ENCODE results near the gene MRGPRX3. TPM values are rescaled to one million over a fixed set of nuclear protein-coding genes. Genes with fewer than 3 reads are reported as not detected.
A peak's percentile ranks its signal among the peaks of the same experiment; 100 is the strongest.
"Not testable (repeated sequence)": the region's sequence is repeated elsewhere in the genome, so short reads cannot be mapped to it uniquely, and the experiment has no call there.

MRGPRX3 gene
- total and polyA plus RNA-seq, 2 of the 4 experiments (the other 2 are of a cell fraction) = not detected

- ATAC-seq (ENCODE audit: low read depth) = peak; percentile 97
- Histone ChIP-seq H3K18ac (ENCODE audit: low read depth, low read length) (no peak overlapping the region), H2BK120ac (ENCODE audit: low read depth, low read length) (no peak overlapping the region), H4K91ac (ENCODE audit: insufficient read depth, low read depth, low read length) (no peak overlapping the region), H3K9me3 (ENCODE audit: control insufficient read depth, insufficient read depth, low read length) (no peaks in the 10 kb centered on the region), H2AFZ (replicated peaks; ENCODE audit: low read length, poor library complexity) (peak overlapping the region; percentile 48), H2BK5ac (ENCODE audit: low read depth, low read length, poor library complexity, severe bottlenecking) (no peak overlapping the region), H3K14ac (replicated peaks; ENCODE audit: low read depth, low read length) (no peak overlapping the region), H3K27ac (ENCODE audit: insufficient read depth, low read length) (no peak overlapping the region), H3K4me2 (ENCODE audit: low read depth, low read length) (no peak overlapping the region), H4K5ac (ENCODE audit: low read depth, low read length) (no peak overlapping the region), H3K9me1 (ENCODE audit: insufficient read depth, low read length) (no peaks in the 10 kb centered on the region), H2AK5ac (ENCODE audit: low read depth, low read length) (no peak overlapping the region), H3K79me1 (ENCODE audit: low read depth in 1 of 2, low read length in 2 of 2) (no peaks in the 10 kb centered on the region), H2BK15ac (ENCODE audit: low read depth, low read length) (no peak overlapping the region), H2AK9ac (replicated peaks; ENCODE audit: low read depth, low read length, poor library complexity) (no peak overlapping the region), H3K56ac (ENCODE audit: extremely low read depth, insufficient read depth, low read length) (no peak overlapping the region), H3K9ac (ENCODE audit: low read depth, low read length) (no peak overlapping the region), H3K23ac (ENCODE audit: low read depth, low read length) (no peak overlapping the region), H3K36me3 (ENCODE audit: control insufficient read depth, insufficient read depth, low read length) (no peaks in the 10 kb centered on the region), H3K4ac (ENCODE audit: low read depth, low read length) (no peak overlapping the region), H3K4me1 (ENCODE audit: control insufficient read depth, insufficient read depth, low read length) (no peaks in the 10 kb centered on the region), H3K27me3 (ENCODE audit: control insufficient read depth, insufficient read depth, low read length) (peaks cover 11% of the 10 kb centered on the region), H3K4me3 (ENCODE audit: insufficient read depth, low read depth, low read length) (no peak overlapping the region), H2BK20ac (ENCODE audit: low read depth, low read length) (no peak overlapping the region), H4K8ac (ENCODE audit: low read depth in 2 of 2, low read length in 2 of 2) (no peak overlapping the region), H4K20me1 (ENCODE audit: insufficient read depth, low read length) (no peaks in the 10 kb centered on the region)
- in situ Hi-C loops (cut with MboI; ENCODE audit: low sequenced_read_pairs) = no loop called here
- peak; percentile 55 for DNase-seq
- ChIA-PET POLR2A (ENCODE audit: unreplicated experiment) (no interaction called here), CTCF (interaction anchor here (0.6 to 1.9 kb wide), 6 partner anchors 9 to 847 kb away, joined by 3 to 13 read pairs (median 3); partner anchors contain the start of gene SAAL1)
- intact Hi-C loops (cut with micrococcal nuclease) = loop anchor here (1.0 kb wide), 3 partner anchors 88 to 687 kb away; no protein-coding TSS in a partner anchor
- dilution Hi-C loops (cut with HindIII; ENCODE audit: low sequenced_read_pairs, unreplicated experiment) = no loop called here
- no TSS peak for BruUV-seq (replicated peaks)
- peak; percentile 46 for TF ChIP-seq SMC3 (IDR thresholded peaks at IDR 0.05; ENCODE audit: low read depth, low read length)
- peak; percentile 82 for TF ChIP-seq CTCF (conservative IDR thresholded peaks at IDR 0.05; ENCODE audit: low read depth, low read length)
- no peak for TF ChIP-seq MAFK (IDR thresholded peaks at IDR 0.05; ENCODE audit: low read depth, low read length)
- peak; percentile 80 for TF ChIP-seq RAD21 (IDR thresholded peaks at IDR 0.05; ENCODE audit: low read length)
- WGBS, 2 experiments (ENCODE audit: extremely low coverage in 2 of 2, insufficient read length in 1 of 2) = no CpG with 5 or more reads among the region's 9 CpGs
Measured at GRCh38 chr11:18115360-18116127, 16.8 kb upstream of the MRGPRX3 start.

- H3K56ac ChIP-seq (ENCODE audit: extremely low read depth, insufficient read depth, low read length); dilution Hi-C loops (cut with HindIII; ENCODE audit: low sequenced_read_pairs, unreplicated experiment); POLR2A ChIA-PET (ENCODE audit: unreplicated experiment); H3K14ac ChIP-seq (replicated peaks; ENCODE audit: low read depth, low read length); H2BK120ac ChIP-seq (ENCODE audit: low read depth, low read length); H2AK9ac ChIP-seq (replicated peaks; ENCODE audit: low read depth, low read length, poor library complexity); H2AFZ ChIP-seq (replicated peaks; ENCODE audit: low read length, poor library complexity); H3K9ac ChIP-seq (ENCODE audit: low read depth, low read length); H3K27ac ChIP-seq (ENCODE audit: insufficient read depth, low read length); H4K91ac ChIP-seq (ENCODE audit: insufficient read depth, low read depth, low read length); H3K79me1 ChIP-seq (ENCODE audit: low read depth in 1 of 2, low read length in 2 of 2); H3K4me3 ChIP-seq (ENCODE audit: insufficient read depth, low read depth, low read length); ATAC-seq (ENCODE audit: low read depth); H3K4me2 ChIP-seq (ENCODE audit: low read depth, low read length); H3K36me3 ChIP-seq (ENCODE audit: control insufficient read depth, insufficient read depth, low read length); H4K5ac ChIP-seq (ENCODE audit: low read depth, low read length); H3K9me1 ChIP-seq (ENCODE audit: insufficient read depth, low read length); H2BK5ac ChIP-seq (ENCODE audit: low read depth, low read length, poor library complexity, severe bottlenecking); H2BK20ac ChIP-seq (ENCODE audit: low read depth, low read length); H3K4me1 ChIP-seq (ENCODE audit: control insufficient read depth, insufficient read depth, low read length); H2BK15ac ChIP-seq (ENCODE audit: low read depth, low read length); intact Hi-C loops (cut with micrococcal nuclease); in situ Hi-C loops (cut with MboI; ENCODE audit: low sequenced_read_pairs); H3K4ac ChIP-seq (ENCODE audit: low read depth, low read length); BruUV-seq (replicated peaks); H2AK5ac ChIP-seq (ENCODE audit: low read depth, low read length); H3K23ac ChIP-seq (ENCODE audit: low read depth, low read length); H3K9me3 ChIP-seq (ENCODE audit: control insufficient read depth, insufficient read depth, low read length); H3K18ac ChIP-seq (ENCODE audit: low read depth, low read length); H3K27me3 ChIP-seq (ENCODE audit: control insufficient read depth, insufficient read depth, low read length); H4K8ac ChIP-seq (ENCODE audit: low read depth in 2 of 2, low read length in 2 of 2); DNase-seq; CTCF ChIA-PET; H4K20me1 ChIP-seq (ENCODE audit: insufficient read depth, low read length): not testable (repeated sequence)
- WGBS, 2 experiments (ENCODE audit: extremely low coverage in 2 of 2, insufficient read length in 1 of 2) = no CpG with 5 or more reads among the region's 20 CpGs
Measured at GRCh38 chr11:18121331-18121828, 11.0 kb upstream of the MRGPRX3 start.

Data from IMR-90 (cell line).